Ovary (tissue), 9 donors: ENCODE results near the gene ATP8A1. TPM values are rescaled to one million over a fixed set of nuclear protein-coding genes. Genes with fewer than 3 reads are reported as not detected.

Source experiments
- DNase-seq, 5 donors: peaks; one replicate each; pipeline ENCODE4 v3.0.0-alpha.2; 2019 to 2020
- H3K27ac ChIP-seq, 2 donors: fragments of 200-600 bp; one replicate each; pipeline versions ENCODE4 v1.5.1 to v1.8.0; 2019 to 2022
- H3K27me3 ChIP-seq: fragments of 200-600 bp; one replicate; pipeline ENCODE4 v1.8.0; 2022
- H3K36me3 ChIP-seq: fragments of 200-600 bp; sonication (generic); one replicate; pipeline ENCODE4 v1.5.1; 2019
- H3K4me1 ChIP-seq: one replicate; pipeline ENCODE4 v1.8.1; 2013; ENCODE audit warnings: mild to moderate bottlenecking, moderate library complexity; ENCODE audit not compliant: insufficient read depth
- H3K4me3 ChIP-seq: fragments of 200-600 bp; sonication (generic); one replicate; pipeline ENCODE4 v1.5.1; 2017
- H3K9me3 ChIP-seq, 2 donors: fragments of 200-600 bp in 1 of 2; sonication (generic) in 1 of 2; one replicate each; pipeline versions ENCODE4 v1.5.1 to v1.8.1; 2013 to 2019; ENCODE audit warnings: mild to moderate bottlenecking in 1 of 2, moderate library complexity in 1 of 2
- CTCF ChIP-seq, 3 donors: fragments of 450-650 bp in 2 of 3; fragments of 200-600 bp in 1 of 3; IDR thresholded peaks; one replicate each; pipeline versions ENCODE4 v1.5.1 to v1.8.0; 2016 to 2022; ENCODE audit warnings: antibody characterized with exemption in 3 of 3, mild to moderate bottlenecking in 1 of 3
- EP300 ChIP-seq: sonication (generic); formaldehyde crosslinking; IDR thresholded peaks from one replicate; pipeline ENCODE4 v1.6.1; 2017; ENCODE audit warnings: antibody characterized with exemption
- POLR2A ChIP-seq: fragments of 450-650 bp; IDR thresholded peaks from one replicate; pipeline ENCODE4 v1.6.1; 2017; ENCODE audit warnings: antibody characterized with exemption, mild to moderate bottlenecking, moderate library complexity
- WGBS, 3 donors: extraction: QIAGEN DNeasy Blood & Tissue Kit in 1 of 3; methylation state at CpG; one replicate each; pipeline versions ENCODE4 v1.1.5 to v1.1.7; 2013 to 2017; 5-methylcytosine and 5-hydroxymethylcytosine counted together
- intact Hi-C, 4 donors: fragments of 100-400 bp; cut with DNase I; formaldehyde crosslinking; loops; one replicate each; pipeline versions ENCODE4 v1.11.0 to v1.15.1; 2022 to 2023
- polyA plus RNA-seq, 2 donors: library from polyadenylated mRNA; stranded (reverse); fragments of 200-250 nt in 1 of 2; fragments of 350-450 nt in 1 of 2; fragmentation: Illumina TruSeq in 1 of 2; extraction: RNeasy Lipid Tissue Mini Kit (QIAGEN cat#74804) in 1 of 2; gene quantifications; one replicate each; pipeline ENCODE4 v1.2.3, GENCODE V29; 2013 to 2014
- total RNA-seq, 7 donors: library from RNA; depleted of rRNA in 2 of 7; stranded (reverse); fragments of >200 nt in 2 of 7; fragmentation: NEBNext Ultra II Directional in 3 of 7; extraction: Animal tissue kit (Norgen Biotek cat#: 25700) in 3 of 7; gene quantifications; one replicate each; pipeline versions ENCODE4 v1.1.0 to v1.2.4, GENCODE V29; 2016 to 2023
- donor health status: DM: no; HTN: no; CAD: no; lungs with moderate emphysema.
- donor health status: DM: no; HTN: no; CAD: no.
- donor health status: Bipolar disorder and iron deficiency.
- donor health status: DM: yes; HTN: yes; CAD: no.
- donor health status: DM: no; HTN: no; CAD: no.
- donor health status: DM: yes; HTN: yes; CAD: no.

Gene ATP8A1
- total and polyA plus RNA-seq, 9 donors: 10.0 to 73.2 (median 21.6) TPM

- TF ChIP-seq CTCF (IDR thresholded peaks at IDR 0.05) (no peak), EP300 (no peak), POLR2A (no peak)
- Histone ChIP-seq H3K27me3 (no peaks in the 10 kb centered on the region), H3K4me1 (no peaks in the 10 kb centered on the region), H3K4me3 (no peak overlapping the region), H3K27ac (no peak overlapping the region), H3K9me3 (no peaks in the 10 kb centered on the region), H3K36me3 (no peaks in the 10 kb centered on the region)
- 67 to 86% (median 79%) methylated on average over 1 of the region's 1 CpG for WGBS, 3 donors
- intact Hi-C loops: no loop called here
- DNase-seq: no peak
These were observed 176.6 kb downstream of the ATP8A1 start for GRCh38 chr4:42480281-42480680.

- Histone ChIP-seq H3K9me3 (no peaks in the 10 kb centered on the region), H3K27ac (no peak overlapping the region), H3K27me3 (no peaks in the 10 kb centered on the region), H3K4me1 (no peaks in the 10 kb centered on the region), H3K4me3 (no peak overlapping the region), H3K36me3 (no peaks in the 10 kb centered on the region)
- no peak for DNase-seq
- TF ChIP-seq EP300: no peak
- no peak for TF ChIP-seq CTCF (IDR thresholded peaks at IDR 0.05)
- no peak for TF ChIP-seq POLR2A
- intact Hi-C loops: no loop called here
These were observed 178.0 kb downstream of the ATP8A1 start for GRCh38 chr4:42478946-42479345.

- no peaks in the 10 kb centered on the region for H3K9me3 ChIP-seq
- H3K27me3 ChIP-seq: no peaks in the 10 kb centered on the region
- no peak overlapping the region for H3K4me3 ChIP-seq
- intact Hi-C loops: no loop called here
- DNase-seq: no peak
- H3K36me3 ChIP-seq: no peaks in the 10 kb centered on the region
- TF ChIP-seq CTCF (IDR thresholded peaks at IDR 0.05) (no peak), POLR2A (no peak), EP300 (no peak)
- H3K27ac ChIP-seq: no peak overlapping the region
- no peaks in the 10 kb centered on the region for H3K4me1 ChIP-seq
- 79 to 86% (median 86%) methylated on average over 2 of the region's 2 CpGs for WGBS, 3 donors
These were observed 178.4 kb downstream of the ATP8A1 start for GRCh38 chr4:42478509-42478908.

GRCh38 chr4:42474406-42474805 lies 182.5 kb downstream of the ATP8A1 start:
- no peak overlapping the region for H3K27ac ChIP-seq
- intact Hi-C loops: no loop called here
- H3K9me3 ChIP-seq: no peaks in the 10 kb centered on the region
- no peaks in the 10 kb centered on the region for H3K4me1 ChIP-seq
- WGBS, 3 donors: 43 to 54% (median 49%) methylated on average over 3 of the region's 3 CpGs
- H3K27me3 ChIP-seq: no peaks in the 10 kb centered on the region
- H3K36me3 ChIP-seq: no peaks in the 10 kb centered on the region
- no peak for DNase-seq
- TF ChIP-seq POLR2A: no peak
- TF ChIP-seq CTCF (IDR thresholded peaks at IDR 0.05): no peak
- TF ChIP-seq EP300: no peak
- H3K4me3 ChIP-seq: no peak overlapping the region
